H1 (cell line): ENCODE results near the gene SOX10. TPM values are rescaled to one million over a fixed set of nuclear protein-coding genes. Genes with fewer than 3 reads are reported as not detected.

Experiments used
- CTCF ChIA-PET: fragments of 300-600 bp; sonication (Branson Sonifier 250); formaldehyde crosslinking; loops from one replicate; lab custom pipeline; 2021; ENCODE audit not compliant: partially characterized antibody; lab: Charles Lee
- POLR2A ChIA-PET: fragments of 300-600 bp; sonication (Branson Sonifier 250); formaldehyde crosslinking; loops from one replicate; lab custom pipeline; 2021; ENCODE audit warnings: inconsistent platforms; ENCODE audit not compliant: partially characterized antibody; lab: Charles Lee
- DNase-seq, 2 experiments: peaks; one replicate each; pipeline versions ENCODE4 v3.0.0 to v3.0.0-alpha.2; 2010 to 2022; ENCODE audit warnings: low spot score in 2 of 2, low read depth in 1 of 2, mixed read lengths in 1 of 2
- FAIRE-seq: peaks from 2 replicates; lab custom pipeline; 2011; peaks lifted over from hg19 to GRCh38; lab: Jason Lieb, UNC
- H2AFZ ChIP-seq: 2 replicates; pipeline ENCODE4 v1.8.1; 2012; ENCODE audit warnings: low read length, inconsistent platforms
- H2AK5ac ChIP-seq: 2 replicates; pipeline ENCODE4 v1.6.1; 2013; ENCODE audit warnings: low read depth, low read length
- H2BK120ac ChIP-seq: replicated peaks from 2 replicates; pipeline ENCODE3; 2013; ENCODE audit warnings: low read depth, low read length, inconsistent platforms
- H2BK12ac ChIP-seq: 2 replicates; pipeline ENCODE4 v1.6.1; 2013; ENCODE audit warnings: low read depth, low read length
- H2BK15ac ChIP-seq: 2 replicates; pipeline ENCODE4 v1.6.1; 2013; ENCODE audit warnings: low read length
- H2BK20ac ChIP-seq: 2 replicates; pipeline ENCODE4 v1.6.1; 2013; ENCODE audit warnings: low read length
- H2BK5ac ChIP-seq: 2 replicates; pipeline ENCODE4 v1.6.1; 2013; ENCODE audit warnings: low read depth, low read length
- H3K14ac ChIP-seq: 2 replicates; pipeline ENCODE4 v1.6.1; 2013; ENCODE audit warnings: inconsistent platforms; ENCODE audit not compliant: insufficient read length
- H3K18ac ChIP-seq: 2 replicates; pipeline ENCODE4 v1.6.1; 2013; ENCODE audit warnings: low read length; ENCODE audit errors: extremely low read depth
- H3K23ac ChIP-seq: 2 replicates; pipeline ENCODE4 v1.6.1; 2013; ENCODE audit warnings: inconsistent platforms; ENCODE audit not compliant: insufficient read length
- H3K23me2 ChIP-seq: 2 replicates; pipeline ENCODE4 v1.6.1; 2013; ENCODE audit warnings: low read depth, low read length
- H3K27ac ChIP-seq: 2 replicates; pipeline ENCODE4 v1.6.1; 2011; ENCODE audit warnings: low read depth, low read length, inconsistent platforms
- H3K27me3 ChIP-seq, 4 experiments: replicated peaks in 1 of 4; 1 replicate in 1 of 4; 2 replicates in 3 of 4; pipeline versions ENCODE4 v1.6.1 to v1.8.1; 2011 to 2013; ENCODE audit warnings: low read length in 3 of 4, mild to moderate bottlenecking in 3 of 4, inconsistent platforms in 2 of 4, mixed read lengths in 2 of 4, moderate library complexity in 1 of 4; ENCODE audit not compliant: control insufficient read depth in 3 of 4, insufficient read depth in 3 of 4; ENCODE audit errors: extremely low read depth in 1 of 4
- H3K36me3 ChIP-seq, 4 experiments: 2 replicates each; pipeline versions ENCODE4 v1.6.1 to v1.8.1; 2011 to 2013; ENCODE audit warnings: mild to moderate bottlenecking in 4 of 4, low read length in 3 of 4, moderate library complexity in 2 of 4, control low read depth in 1 of 4, inconsistent platforms in 1 of 4; ENCODE audit not compliant: insufficient read depth in 4 of 4, control insufficient read depth in 2 of 4
- H3K4ac ChIP-seq: replicated peaks from 2 replicates; pipeline ENCODE3; 2013; ENCODE audit warnings: low read length, low read depth, mixed read lengths, inconsistent platforms; ENCODE audit not compliant: insufficient read length
- H3K4me1 ChIP-seq, 4 experiments: replicated peaks in 1 of 4; 1 replicate in 1 of 4; 2 replicates in 3 of 4; pipeline versions ENCODE4 v1.6.1 to v1.8.1; 2011 to 2013; ENCODE audit warnings: low read length in 3 of 4, inconsistent platforms in 2 of 4, mixed read lengths in 1 of 4; ENCODE audit not compliant: insufficient read depth in 4 of 4, control insufficient read depth in 3 of 4
- H3K4me2 ChIP-seq, 2 experiments: 2 replicates each; pipeline versions ENCODE4 v1.6.1 to v1.8.1; 2011 to 2013; ENCODE audit warnings: low read depth in 2 of 2, low read length in 2 of 2, control low read depth in 1 of 2, inconsistent platforms in 1 of 2, mild to moderate bottlenecking in 1 of 2; ENCODE audit not compliant: insufficient read depth in 1 of 2
- H3K4me3 ChIP-seq, 4 experiments: fragments of 200-600, 300-600 bp in 1 of 4; sonication (generic), shearing (Covaris generic), sonication (Bioruptor Twin) in 1 of 4; 2 replicates each; pipeline versions ENCODE4 v1.5.1 to v1.8.1; 2011 to 2016; ENCODE audit warnings: low read length in 4 of 4, low read depth in 3 of 4, control low read depth in 2 of 4, inconsistent platforms in 2 of 4, mild to moderate bottlenecking in 2 of 4, mixed read lengths in 1 of 4, moderate library complexity in 1 of 4; ENCODE audit not compliant: insufficient read depth in 2 of 4; ENCODE audit errors: extremely low read depth in 1 of 4
- H3K56ac ChIP-seq: replicated peaks from 2 replicates; pipeline ENCODE3; 2013; ENCODE audit warnings: low read depth, mild to moderate bottlenecking, mixed read lengths, low read length, inconsistent platforms; ENCODE audit not compliant: insufficient read length
- H3K79me1 ChIP-seq: 2 replicates; pipeline ENCODE4 v1.6.1; 2013; ENCODE audit warnings: low read depth, low read length, control low read depth
- H3K79me2 ChIP-seq, 2 experiments: 2 replicates each; pipeline versions ENCODE4 v1.6.1 to v1.8.1; 2012 to 2013; ENCODE audit warnings: low read length in 2 of 2, mild to moderate bottlenecking in 2 of 2, inconsistent platforms in 1 of 2; ENCODE audit not compliant: insufficient read depth in 2 of 2, control insufficient read depth in 1 of 2
- H3K9ac ChIP-seq, 4 experiments: replicated peaks in 1 of 4; 1 replicate in 1 of 4; 2 replicates in 3 of 4; pipeline versions ENCODE4 v1.6.1 to v1.8.1; 2011 to 2013; ENCODE audit warnings: low read depth in 3 of 4, low read length in 3 of 4, control low read depth in 2 of 4, mild to moderate bottlenecking in 2 of 4, moderate library complexity in 2 of 4, inconsistent platforms in 1 of 4; ENCODE audit errors: extremely low read depth in 1 of 4
- H3K9me3 ChIP-seq, 2 experiments: 2 replicates each; pipeline versions ENCODE4 v1.6.1 to v1.8.1; 2012 to 2013; ENCODE audit warnings: mild to moderate bottlenecking in 2 of 2, moderate library complexity in 2 of 2, control low read depth in 1 of 2, inconsistent platforms in 1 of 2, low read depth in 1 of 2, low read length in 1 of 2, mixed read lengths in 1 of 2; ENCODE audit not compliant: insufficient read depth in 2 of 2
- H4K20me1 ChIP-seq, 2 experiments: replicated peaks in 1 of 2; 2 replicates each; pipeline versions ENCODE3 to v1.8.1; 2011 to 2013; ENCODE audit warnings: inconsistent platforms in 2 of 2, low read length in 2 of 2, mild to moderate bottlenecking in 1 of 2; ENCODE audit not compliant: insufficient read depth in 2 of 2, control insufficient read depth in 1 of 2
- H4K5ac ChIP-seq: 2 replicates; pipeline ENCODE4 v1.6.1; 2013; ENCODE audit warnings: low read length, low read depth, mixed read lengths, inconsistent platforms; ENCODE audit not compliant: insufficient read length
- H4K8ac ChIP-seq: 2 replicates; pipeline ENCODE4 v1.8.0; 2013; ENCODE audit warnings: mild to moderate bottlenecking, moderate library complexity, low read length, inconsistent platforms; ENCODE audit not compliant: insufficient read depth; ENCODE audit errors: extremely low read depth
- H4K91ac ChIP-seq: replicated peaks from 2 replicates; pipeline ENCODE3; 2013; ENCODE audit warnings: low read length, mixed read lengths, inconsistent platforms; ENCODE audit not compliant: insufficient read length
- ASH2L ChIP-seq: fragments of 200-600, 300-600 bp; sonication (generic); IDR thresholded peaks from one replicate; pipeline ENCODE4 v1.7.1; 2017; ENCODE audit warnings: low read length
- CBX8 ChIP-seq: fragments of 300-800, 300-1000 bp; sonication (generic); IDR thresholded peaks from 2 replicates; pipeline ENCODE4 v1.7.1; 2016; ENCODE audit warnings: low read depth, low read length, borderline replicate concordance
- CREB1 ChIP-seq: IDR thresholded peaks from 2 replicates; pipeline ENCODE4 v1.6.1; 2012; ENCODE audit warnings: inconsistent platforms
- EP300 ChIP-seq, 2 experiments: IDR thresholded peaks; 1 replicate in 1 of 2; 2 replicates in 1 of 2; pipeline ENCODE4 v1.6.1; 2011 to 2012; ENCODE audit warnings: low read depth in 2 of 2, low read length in 2 of 2, mild to moderate bottlenecking in 2 of 2, borderline replicate concordance in 1 of 2, inconsistent platforms in 1 of 2, moderate library complexity in 1 of 2
- EZH2 ChIP-seq: fragments of 200-600 bp; sonication (generic); IDR thresholded peaks from 2 replicates; pipeline ENCODE4 v1.7.1; 2012; ENCODE audit warnings: low read depth, mild to moderate bottlenecking, moderate library complexity, low read length, inconsistent platforms; ENCODE audit not compliant: severe bottlenecking
- KDM1A ChIP-seq: fragments of 200-600, 300-600 bp; sonication (generic); IDR thresholded peaks from 2 replicates; pipeline ENCODE4 v1.7.1; 2016; ENCODE audit warnings: mild to moderate bottlenecking, low read length, borderline replicate concordance
- KDM5A ChIP-seq: fragments of 200-600 bp; IDR thresholded peaks from 2 replicates; pipeline ENCODE4 v1.7.1; 2012; ENCODE audit warnings: mild to moderate bottlenecking, low read length, inconsistent platforms, mixed read lengths
- PHF8 ChIP-seq: fragments of 200-600 bp; sonication (generic); conservative IDR thresholded peaks from 2 replicates; pipeline ENCODE4 v1.7.1; 2012; ENCODE audit warnings: low read depth, mild to moderate bottlenecking, inconsistent platforms, low read length, moderate library complexity
- RBBP5 ChIP-seq: IDR thresholded peaks from 2 replicates; pipeline ENCODE4 v1.7.1; 2012; ENCODE audit warnings: low read depth, mild to moderate bottlenecking, inconsistent platforms, low read length, moderate library complexity, borderline replicate concordance
- SIRT6 ChIP-seq: IDR thresholded peaks from one replicate; pipeline ENCODE4 v1.7.1; 2012; ENCODE audit warnings: low read length, inconsistent platforms
- SP2 ChIP-seq: IDR thresholded peaks from 2 replicates; pipeline ENCODE4 v1.6.1; 2012; ENCODE audit warnings: mild to moderate bottlenecking, low read length, inconsistent platforms
- SUZ12 ChIP-seq: fragments of 200-600 bp; sonication (generic); IDR thresholded peaks from 2 replicates; pipeline ENCODE4 v1.6.1; 2012; ENCODE audit warnings: mild to moderate bottlenecking, inconsistent platforms, low read length, moderate library complexity, mixed read lengths
- YY1 ChIP-seq: IDR thresholded peaks from 2 replicates; pipeline ENCODE4 v1.6.1; 2011; ENCODE audit warnings: low read depth, mild to moderate bottlenecking, low read length
- WGBS, 2 experiments: shearing (Covaris generic) in 1 of 2; methylation state at CpG; one replicate each; pipeline versions ENCODE4 v1.1.6 to v1.1.7; 2013 to 2015; ENCODE audit warnings: low lambda C conversion rate in 2 of 2, mixed read lengths in 2 of 2, inconsistent platforms in 1 of 2, low coverage in 1 of 2, missing lambda C conversion rate in 1 of 2; ENCODE audit not compliant: insufficient replicate concordance in 2 of 2, insufficient coverage in 1 of 2, insufficient read length in 1 of 2; ENCODE audit errors: extremely low coverage in 1 of 2, missing lambda C conversion rate in 1 of 2; 5-methylcytosine and 5-hydroxymethylcytosine counted together
- polyA plus RNA-seq, 7 experiments: library from polyadenylated mRNA; depleted of rRNA in 3 of 7; stranded (reverse) in 5 of 7; unstranded in 2 of 7; fragments of >200 nt in 5 of 7; fragments of 200-250 nt in 2 of 7; gene quantifications; 1 replicate in 5 of 7; 2 replicates in 1 of 7; 4 replicates in 1 of 7; pipeline versions ENCODE4 v1.2.1 to v1.2.3, GENCODE V29; 2011 to 2013; ENCODE audit warnings: missing spikeins in 2 of 7, mixed read lengths in 2 of 7
- total RNA-seq: library from RNA; stranded (reverse); fragmentation: NEBNext Ultra II Directional; extraction: Animal tissue kit (Norgen Biotek cat#: 25700); gene quantifications from 2 replicates; pipeline ENCODE4 v1.2.1, GENCODE V29; 2021

SOX10 gene
- total and polyA plus RNA-seq, 2 of the 8 experiments (the other 6 are each of a cell fraction or from before 2014, with no cell fraction given), result 2.7 TPM

- H3K23ac ChIP-seq, result no peak overlapping the region
- H3K9me3 ChIP-seq, result no peaks in the 10 kb centered on the region
- no peak overlapping the region for H3K4me2 ChIP-seq
- no peak overlapping the region for H3K56ac ChIP-seq
- H3K79me1 ChIP-seq, result no peaks in the 10 kb centered on the region
- CTCF ChIA-PET, result interaction anchor here (0.6 to 3.5 kb wide), 2 partner anchors 62 to 255 kb away, joined by 3 to 17 read pairs; no protein-coding TSS in a partner anchor
- H2BK20ac ChIP-seq, result no peak overlapping the region
- WGBS, 2 experiments, result 93% methylated on average over 7 of the region's 7 CpGs; no CpG with 5 or more reads in 1 of the 2 experiments
- H3K27me3 ChIP-seq, result no peaks in the 10 kb centered on the region; a peak in 1 of 7 replicates
- H3K79me2 ChIP-seq, result no peaks in the 10 kb centered on the region
- H2AK5ac ChIP-seq, result no peak overlapping the region
- H3K18ac ChIP-seq, result no peak overlapping the region
- FAIRE-seq, result no peak
- H3K14ac ChIP-seq, result no peak overlapping the region
- H2AFZ ChIP-seq, result no peak overlapping the region
- no peak overlapping the region for H2BK12ac ChIP-seq
- no peak overlapping the region for H4K5ac ChIP-seq
- no peak overlapping the region for H3K4me3 ChIP-seq
- POLR2A ChIA-PET, result no interaction called here
- peaks cover 0 to 3% (median under 1%) of the 10 kb centered on the region in 4 experiments; a peak in 3 of 7 replicates for H3K4me1 ChIP-seq
- no peak overlapping the region for H3K4ac ChIP-seq
- H2BK15ac ChIP-seq, result no peak overlapping the region
- no peaks in the 10 kb centered on the region for H4K20me1 ChIP-seq
- no peak overlapping the region for H2BK120ac ChIP-seq
- H3K27ac ChIP-seq, result no peak overlapping the region
- no peak overlapping the region for H4K91ac ChIP-seq
- DNase-seq, result no peak
- H3K9ac ChIP-seq, result no peak overlapping the region
- H4K8ac ChIP-seq, result no peak overlapping the region
- H3K23me2 ChIP-seq, result no peaks in the 10 kb centered on the region
- no peaks in the 10 kb centered on the region; a peak in 1 of 8 replicates for H3K36me3 ChIP-seq
- no peak overlapping the region for H2BK5ac ChIP-seq
- TF ChIP-seq EP300 (IDR thresholded peaks at IDR 0.05; ENCODE audit: borderline replicate concordance in 1 of 2, low read depth in 2 of 2, low read length in 2 of 2) (no peak), KDM1A (no peak), ASH2L (no peak), SP2 (no peak), KDM5A (no peak), CBX8 (no peak), SIRT6 (no peak), RBBP5 (no peak), CREB1 (no peak), YY1 (no peak), SUZ12 (no peak), EZH2 (no peak), PHF8 (no peak)
Observed at GRCh38 chr22:37990862-37991261, 6.5 kb upstream of the SOX10 start.
